ENCODE measurements around the gene COL11A1.

DNA sequence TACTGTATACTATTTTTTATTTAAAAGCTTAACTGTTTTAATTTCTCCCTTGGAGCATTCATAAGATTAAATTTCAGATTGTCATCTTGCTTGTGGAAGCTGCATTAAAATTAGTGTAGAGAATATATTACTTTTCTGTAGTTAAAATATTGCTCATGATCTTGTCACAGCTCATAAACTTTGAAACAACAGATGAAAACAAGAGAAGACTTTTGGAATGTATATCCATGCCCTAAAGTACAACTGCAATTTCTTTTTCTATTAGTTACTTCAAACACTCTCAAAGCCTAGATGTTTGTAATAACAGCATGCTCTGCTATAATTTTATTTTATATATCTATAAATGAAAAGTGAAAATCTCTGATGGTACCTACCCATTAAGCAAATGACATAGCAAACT, 155.9 kb downstream of the COL11A1 start:
- TF ChIP-seq CBX5 (IDR thresholded peaks at IDR 0.05; ENCODE audit: borderline replicate concordance, low read depth) (no peak), CHD7 (IDR thresholded peaks at IDR 0.05; ENCODE audit: low read depth, low read length) (no peak), JUN (IDR thresholded peaks at IDR 0.05; ENCODE audit: borderline replicate concordance, low read depth, low read length) (no peak), JUN (CRISPR knock-in tag; IDR thresholded peaks at IDR 0.05; ENCODE audit: borderline replicate concordance) (no peak), POLR2A (conservative IDR thresholded peaks at IDR 0.05) (no peak), TAF1 (IDR thresholded peaks at IDR 0.05; ENCODE audit: control insufficient read depth, extremely low read depth, insufficient read depth, low read length, severe bottlenecking) (no peak), ZNF197 (CRISPR knock-in tag; IDR thresholded peaks at IDR 0.05; ENCODE audit: low read depth) (no peak), FOXA1 (IDR thresholded peaks at IDR 0.05; ENCODE audit: borderline replicate concordance) (no peak), MAZ (CRISPR knock-in tag; conservative IDR thresholded peaks at IDR 0.05 in 1 of 2, IDR thresholded peaks at IDR 0.05 in 1 of 2) (no peak), ETV6 (IDR thresholded peaks at IDR 0.05; ENCODE audit: borderline replicate concordance in 1 of 2, low read depth in 2 of 2, low read length in 1 of 2) (no peak), ETV6 (CRISPR knock-in tag; IDR thresholded peaks at IDR 0.05; ENCODE audit: borderline replicate concordance) (no peak), ZNF79 (CRISPR knock-in tag; IDR thresholded peaks at IDR 0.05; ENCODE audit: low read depth) (no peak), KLF16 (IDR thresholded peaks at IDR 0.05) (no peak)
